Stimulated activated CD8-positive, alpha-beta memory T cell treated with anti-CD3 and anti-CD28 coated beads, Interleukin-7, amount 100 ng/mL, for 48 hours (primary cell): ENCODE results near the gene PLBD2.

Experiments used
- DNase-seq, 2 donors: peaks; one replicate each; pipeline ENCODE4 v3.0.0-alpha.2; 2020; ENCODE audit warnings: low read depth in 1 of 2; ENCODE audit errors: extremely low read depth in 1 of 2

Gene PLBD2

GRCh38 chr12:113368331-113368730 is 9.9 kb downstream of the PLBD2 start:
- DNase-seq = no peak

GRCh38 chr12:113369391-113369985 is 11.1 kb downstream of the PLBD2 start:
- no peak for DNase-seq

GRCh38 chr12:113370923-113371682 is 12.7 kb downstream of the PLBD2 start:
- DNase-seq = no peak

GRCh38 chr12:113371808-113372207 is 13.4 kb downstream of the PLBD2 start:
- DNase-seq = no peak

- no peak for DNase-seq
Observed at GRCh38 chr12:113372371-113372770, 14.0 kb downstream of the PLBD2 start.

GRCh38 chr12:113373440-113373839 is 15.1 kb downstream of the PLBD2 start:
- no peak for DNase-seq

GRCh38 chr12:113373969-113374368 is 15.6 kb downstream of the PLBD2 start:
- no peak for DNase-seq

GRCh38 chr12:113374823-113375428 is 16.5 kb downstream of the PLBD2 start:
- no peak for DNase-seq

GRCh38 chr12:113378291-113378690 is 19.9 kb downstream of the PLBD2 start:
- no peak for DNase-seq

- DNase-seq = no peak
Observed at GRCh38 chr12:113381220-113381619, 22.8 kb downstream of the PLBD2 start.

GRCh38 chr12:113382206-113382605 is 23.8 kb downstream of the PLBD2 start:
- no peak for DNase-seq

- DNase-seq = no peak
Observed at GRCh38 chr12:113384778-113385177, 26.4 kb downstream of the PLBD2 start.

GRCh38 chr12:113385282-113385882 is 27.0 kb downstream of the PLBD2 start:
- no peak for DNase-seq

- DNase-seq = no peak
Observed at GRCh38 chr12:113386866-113387566, 28.6 kb downstream of the PLBD2 start.

GRCh38 chr12:113387631-113388030 is 29.2 kb downstream of the PLBD2 start:
- no peak for DNase-seq

- no peak for DNase-seq
Observed at GRCh38 chr12:113388351-113388750, 30.0 kb downstream of the PLBD2 start.

GRCh38 chr12:113390064-113391043 is 32.0 kb downstream of the PLBD2 start:
- DNase-seq = no peak

GRCh38 chr12:113391145-113391544 is 32.8 kb downstream of the PLBD2 start:
- DNase-seq = no peak

GRCh38 chr12:113391650-113392337 is 33.4 kb downstream of the PLBD2 start:
- no peak for DNase-seq
